ENCODE results near the gene ZER1.

GRCh38 chr9:128722380-128723351, 49.1 kb downstream of the ZER1 start:
- TF ChIP-seq CTCF (IDR thresholded peaks at IDR 0.05) (no peak), POLR2A (IDR thresholded peaks at IDR 0.05) (no peak)

All from uterus (tissue), 2 donors.